ENCODE results near the gene LAMC3. TPM values are rescaled to one million over a fixed set of nuclear protein-coding genes. Genes with fewer than 3 reads are reported as not detected.

Gene LAMC3
- total RNA-seq, 1 donor from 2014 or later, result 0.20 TPM

DNA sequence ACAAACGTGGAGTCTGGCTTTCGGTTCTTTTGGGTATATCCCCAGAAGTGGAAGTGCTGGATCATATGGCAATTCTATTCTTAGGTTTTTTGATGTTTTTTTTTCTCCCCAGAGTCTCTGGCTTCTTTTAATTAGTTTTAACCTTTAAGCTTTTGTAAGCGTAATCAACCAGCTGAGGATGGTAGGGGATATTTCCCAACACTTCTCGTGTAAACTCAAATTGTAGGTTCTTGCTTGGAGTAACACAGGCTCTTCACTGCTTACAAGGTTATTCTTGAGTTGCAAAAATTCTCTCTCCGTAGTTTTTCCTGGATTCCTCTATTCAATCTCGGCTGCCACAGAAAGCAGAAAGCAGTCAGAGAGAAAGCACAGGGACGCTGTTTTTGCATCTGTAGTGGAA lies 11.9 kb downstream of the LAMC3 start:
- no peak for DNase-seq (ENCODE audit: low read depth)
- TF ChIP-seq, protein P1, sequence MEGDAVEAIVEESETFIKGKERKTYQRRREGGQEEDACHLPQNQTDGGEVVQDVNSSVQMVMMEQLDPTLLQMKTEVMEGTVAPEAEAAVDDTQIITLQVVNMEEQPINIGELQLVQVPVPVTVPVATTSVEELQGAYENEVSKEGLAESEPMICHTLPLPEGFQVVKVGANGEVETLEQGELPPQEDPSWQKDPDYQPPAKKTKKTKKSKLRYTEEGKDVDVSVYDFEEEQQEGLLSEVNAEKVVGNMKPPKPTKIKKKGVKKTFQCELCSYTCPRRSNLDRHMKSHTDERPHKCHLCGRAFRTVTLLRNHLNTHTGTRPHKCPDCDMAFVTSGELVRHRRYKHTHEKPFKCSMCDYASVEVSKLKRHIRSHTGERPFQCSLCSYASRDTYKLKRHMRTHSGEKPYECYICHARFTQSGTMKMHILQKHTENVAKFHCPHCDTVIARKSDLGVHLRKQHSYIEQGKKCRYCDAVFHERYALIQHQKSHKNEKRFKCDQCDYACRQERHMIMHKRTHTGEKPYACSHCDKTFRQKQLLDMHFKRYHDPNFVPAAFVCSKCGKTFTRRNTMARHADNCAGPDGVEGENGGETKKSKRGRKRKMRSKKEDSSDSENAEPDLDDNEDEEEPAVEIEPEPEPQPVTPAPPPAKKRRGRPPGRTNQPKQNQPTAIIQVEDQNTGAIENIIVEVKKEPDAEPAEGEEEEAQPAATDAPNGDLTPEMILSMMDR (IDR thresholded peaks at IDR 0.05; ENCODE audit: insufficient read depth, low read depth, low read length), result no peak
- TF ChIP-seq EZH2 (IDR thresholded peaks at IDR 0.05; ENCODE audit: insufficient read depth, low read length), result no peak
- Histone ChIP-seq H3K4me3 (ENCODE audit: insufficient read depth, low read depth, low read length) (no peak overlapping the region), H4K20me1 (ENCODE audit: insufficient read depth, low read length) (no peaks in the 10 kb centered on the region), H3K9ac (ENCODE audit: low read length) (no peak overlapping the region), H3K27me3 (ENCODE audit: insufficient read depth, low read length) (peaks cover 26% of the 10 kb centered on the region), H3K9me3 (ENCODE audit: insufficient read depth, low read depth, low read length) (peaks cover 9% of the 10 kb centered on the region), H3K4me2 (ENCODE audit: low read length) (no peak overlapping the region), H3K4me1 (ENCODE audit: insufficient read depth, low read length) (no peaks in the 10 kb centered on the region), H2AFZ (ENCODE audit: low read depth, low read length) (no peak overlapping the region), H3K36me3 (ENCODE audit: insufficient read depth, low read length) (no peaks in the 10 kb centered on the region), H3K79me2 (ENCODE audit: insufficient read depth, low read length) (no peaks in the 10 kb centered on the region), H3K27ac (ENCODE audit: low read depth, low read length) (no peak overlapping the region)
- Mint-ChIP-seq H3K4me1 (ENCODE audit: low read depth, unreplicated experiment) (no peaks in the 10 kb centered on the region), H3K27ac (ENCODE audit: unreplicated experiment) (peak overlapping the region; percentile 56), H3K36me3 (ENCODE audit: low read depth, unreplicated experiment) (peaks cover 4% of the 10 kb centered on the region), H3K4me3 (ENCODE audit: unreplicated experiment) (no peak overlapping the region), H3K27me3 (ENCODE audit: low read depth, unreplicated experiment) (peaks cover 23% of the 10 kb centered on the region), H3K9me3 (ENCODE audit: unreplicated experiment) (peaks cover 14% of the 10 kb centered on the region)
- no peak for FAIRE-seq

DNA sequence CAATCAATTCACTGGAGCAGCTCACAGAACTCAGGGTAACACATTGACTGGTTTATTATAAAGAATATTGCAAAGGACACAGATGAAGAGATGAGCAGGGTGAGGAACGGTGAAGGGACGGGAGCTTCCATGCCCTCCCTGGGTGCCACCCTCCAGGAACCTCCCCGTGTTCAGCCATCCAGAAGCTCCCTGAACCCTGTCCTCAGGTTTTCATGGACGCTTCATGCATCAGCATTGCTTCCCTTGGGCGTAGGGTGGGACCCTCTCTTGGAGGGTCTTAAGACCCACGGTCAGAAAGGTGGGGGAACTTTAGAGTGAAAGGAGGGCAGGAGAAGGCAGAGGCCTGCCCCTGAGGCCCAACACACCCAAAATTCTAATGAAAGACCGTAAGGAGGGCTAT lies 12.8 kb downstream of the LAMC3 start:
- Histone ChIP-seq H3K79me2 (ENCODE audit: insufficient read depth, low read length) (no peaks in the 10 kb centered on the region), H4K20me1 (ENCODE audit: insufficient read depth, low read length) (no peaks in the 10 kb centered on the region), H3K27ac (ENCODE audit: low read depth, low read length) (no peak overlapping the region), H3K27me3 (ENCODE audit: insufficient read depth, low read length) (peaks cover 24% of the 10 kb centered on the region), H3K4me1 (ENCODE audit: insufficient read depth, low read length) (no peaks in the 10 kb centered on the region), H3K36me3 (ENCODE audit: insufficient read depth, low read length) (no peaks in the 10 kb centered on the region), H3K4me2 (ENCODE audit: low read length) (no peak overlapping the region), H3K9ac (ENCODE audit: low read length) (no peak overlapping the region), H2AFZ (ENCODE audit: low read depth, low read length) (no peak overlapping the region), H3K9me3 (ENCODE audit: insufficient read depth, low read depth, low read length) (peaks cover 7% of the 10 kb centered on the region), H3K4me3 (ENCODE audit: insufficient read depth, low read depth, low read length) (no peak overlapping the region)
- no peak for FAIRE-seq
- Mint-ChIP-seq H3K9me3 (ENCODE audit: unreplicated experiment) (peaks cover 14% of the 10 kb centered on the region), H3K27me3 (ENCODE audit: low read depth, unreplicated experiment) (peaks cover 26% of the 10 kb centered on the region), H3K27ac (ENCODE audit: unreplicated experiment) (no peak overlapping the region), H3K4me3 (ENCODE audit: unreplicated experiment) (no peak overlapping the region), H3K4me1 (ENCODE audit: low read depth, unreplicated experiment) (no peaks in the 10 kb centered on the region), H3K36me3 (ENCODE audit: low read depth, unreplicated experiment) (peaks cover 4% of the 10 kb centered on the region)
- no peak for TF ChIP-seq EZH2 (IDR thresholded peaks at IDR 0.05; ENCODE audit: insufficient read depth, low read length)
- TF ChIP-seq, protein P1 (IDR thresholded peaks at IDR 0.05; ENCODE audit: insufficient read depth, low read depth, low read length), result no peak
- no peak for DNase-seq (ENCODE audit: low read depth)

DNA sequence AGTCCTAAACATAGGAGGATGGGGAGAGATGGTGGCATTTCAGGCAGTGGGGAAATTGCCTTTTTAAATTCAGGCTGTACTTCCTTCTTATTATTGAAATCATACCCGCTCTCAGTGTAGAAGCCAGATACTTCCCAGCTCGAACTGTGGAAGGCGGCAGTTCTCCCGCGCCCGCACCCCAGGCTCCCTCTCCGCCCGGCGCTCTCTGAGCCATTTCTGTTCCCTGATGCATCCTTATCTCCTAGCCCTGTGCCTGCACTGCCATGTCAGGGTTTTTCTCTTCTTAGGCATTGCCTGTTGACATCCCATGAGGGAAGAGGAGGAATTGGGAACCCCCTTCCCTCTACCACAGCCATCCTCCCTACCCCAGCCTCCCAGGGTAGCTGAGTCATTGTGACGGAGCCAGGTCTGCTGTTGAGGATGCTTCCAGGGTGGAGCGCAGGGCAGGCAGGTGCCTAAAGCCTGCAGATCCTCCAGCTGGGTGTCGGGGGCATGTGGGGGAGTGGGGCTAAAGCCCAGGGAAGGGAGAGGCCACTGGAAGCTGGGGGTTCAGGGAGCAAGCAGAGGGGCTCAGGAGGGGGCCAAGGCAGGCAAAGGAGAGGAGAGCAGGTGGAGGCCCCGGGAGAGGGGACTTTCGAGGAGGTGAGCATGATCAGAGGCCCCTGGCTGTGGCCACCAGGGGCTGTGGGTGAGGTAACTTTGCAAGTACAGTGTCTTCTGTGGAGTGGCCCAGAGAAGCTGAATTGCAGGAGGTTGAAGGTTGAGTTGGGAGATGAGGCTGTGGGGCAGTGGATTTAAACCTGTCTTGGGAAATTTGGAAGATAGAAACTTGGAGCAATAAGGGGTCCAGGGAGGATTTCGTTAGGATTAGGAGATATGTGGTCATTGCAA lies 16.2 kb downstream of the LAMC3 start:
- TF ChIP-seq EZH2 (IDR thresholded peaks at IDR 0.05; ENCODE audit: insufficient read depth, low read length), result no peak
- TF ChIP-seq, protein P1 (IDR thresholded peaks at IDR 0.05; ENCODE audit: insufficient read depth, low read depth, low read length), result no peak
- peaks cover 21% of the 10 kb centered on the region for H3K27me3 ChIP-seq (ENCODE audit: insufficient read depth, low read length)
- H3K4me1 ChIP-seq (ENCODE audit: insufficient read depth, low read length), result no peaks in the 10 kb centered on the region
- no peak overlapping the region for H3K27ac ChIP-seq (ENCODE audit: low read depth, low read length)
- H4K20me1 ChIP-seq (ENCODE audit: insufficient read depth, low read length), result no peaks in the 10 kb centered on the region
- no peak overlapping the region for H3K4me3 Mint-ChIP-seq (ENCODE audit: unreplicated experiment)
- H3K9ac ChIP-seq (ENCODE audit: low read length), result no peak overlapping the region
- H3K36me3 ChIP-seq (ENCODE audit: insufficient read depth, low read length), result no peaks in the 10 kb centered on the region
- H3K4me3 ChIP-seq (ENCODE audit: insufficient read depth, low read depth, low read length), result no peak overlapping the region
- H2AFZ ChIP-seq (ENCODE audit: low read depth, low read length), result no peak overlapping the region
- peaks cover 7% of the 10 kb centered on the region for H3K9me3 Mint-ChIP-seq (ENCODE audit: unreplicated experiment)
- H3K36me3 Mint-ChIP-seq (ENCODE audit: low read depth, unreplicated experiment), result peaks cover 3% of the 10 kb centered on the region
- FAIRE-seq (no peak), DNase-seq (ENCODE audit: low read depth) (no peak)
- H3K4me2 ChIP-seq (ENCODE audit: low read length), result no peak overlapping the region
- no peaks in the 10 kb centered on the region for H3K79me2 ChIP-seq (ENCODE audit: insufficient read depth, low read length)
- peaks cover 40% of the 10 kb centered on the region for H3K27me3 Mint-ChIP-seq (ENCODE audit: low read depth, unreplicated experiment)
- H3K9me3 ChIP-seq (ENCODE audit: insufficient read depth, low read depth, low read length), result peaks cover 4% of the 10 kb centered on the region
- no peaks in the 10 kb centered on the region for H3K4me1 Mint-ChIP-seq (ENCODE audit: low read depth, unreplicated experiment)
- H3K27ac Mint-ChIP-seq (ENCODE audit: unreplicated experiment), result no peak overlapping the region

All from astrocyte (in vitro differentiated cells and primary cell).